ENCODE measurements around the gene RAB8B. TPM values are rescaled to one million over a fixed set of nuclear protein-coding genes. Genes with fewer than 3 reads are reported as not detected.

Gene RAB8B
- total and polyA plus RNA-seq, 2 of the 13 experiments (the other 11 are each of a cell fraction or from before 2014, with no cell fraction given) = 6.8 to 14.2 TPM

- no peaks in the 10 kb centered on the region for H4K20me1 ChIP-seq (ENCODE audit: insufficient read depth, low read length)
- DNase-seq (ENCODE audit: low spot score) = no peak
- in situ Hi-C loops (cut with HindIII; ENCODE audit: extremely low pct_ligation_motif_present, low pct_unique_long_range_greater_than_20kb) (no loop called here), intact Hi-C loops (cut with micrococcal nuclease; ENCODE audit: unreplicated experiment) (no loop called here)
- no peak overlapping the region for H3K9ac ChIP-seq (ENCODE audit: insufficient read depth, low read depth, low read length)
- no peaks in the 10 kb centered on the region for H3K36me3 ChIP-seq (replicated peaks in 1 of 2; ENCODE audit: control insufficient read depth in 1 of 2, insufficient read depth in 2 of 2, low read length in 2 of 2)
- H3K9me3 ChIP-seq (ENCODE audit: low read length) = no peaks in the 10 kb centered on the region
- H2AFZ ChIP-seq (ENCODE audit: low read length) = no peak overlapping the region
- TF ChIP-seq ZNF768 (CRISPR knock-in tag; IDR thresholded peaks at IDR 0.05) = no peak
- no peak for TF ChIP-seq KMT2B (CRISPR knock-in tag; IDR thresholded peaks at IDR 0.05)
- TF ChIP-seq ATF1 (CRISPR knock-in tag; IDR thresholded peaks at IDR 0.05) = no peak
- no peak for TF ChIP-seq SP4 (CRISPR knock-in tag; IDR thresholded peaks at IDR 0.05)
- TF ChIP-seq ZNF510 (CRISPR knock-in tag; IDR thresholded peaks at IDR 0.05; ENCODE audit: low read depth) = no peak
- TF ChIP-seq PRPF4 (IDR thresholded peaks at IDR 0.05; ENCODE audit: low read depth, low read length, poor library complexity, severe bottlenecking) = no peak
- no peak for TF ChIP-seq ATF7 (IDR thresholded peaks at IDR 0.05)
- no peak for TF ChIP-seq ATF7 (CRISPR knock-in tag; IDR thresholded peaks at IDR 0.05)
- ATAC-seq = no peak
- ChIA-PET CTCF (ENCODE audit: low intra/inter-chr PET ratio, low total read pairs) (no interaction called here), POLR2A (interaction anchor here (1.9 kb wide), 1 partner anchor 37 kb away, joined by 4 read pairs; the partner anchor contains the start of gene RPS27L)
- BruUV-seq (replicated peaks) = no TSS peak
- H3K27me3 ChIP-seq (ENCODE audit: control insufficient read depth in 1 of 2, insufficient read depth in 2 of 2, low read length in 2 of 2) = no peaks in the 10 kb centered on the region
- peaks cover 19% of the 10 kb centered on the region for H3K79me2 ChIP-seq (ENCODE audit: insufficient read depth, low read length)
- FAIRE-seq = no peak
- H3K4me1 ChIP-seq (ENCODE audit: insufficient read depth, low read length) = peaks cover 38% of the 10 kb centered on the region
- no peak overlapping the region for H3K4me2 ChIP-seq (ENCODE audit: low read depth, low read length)
- WGBS (ENCODE audit: low lambda C conversion rate) = 91% methylated on average over 4 of the region's 4 CpGs
- no peak overlapping the region for H3K4me3 ChIP-seq (replicated peaks in 1 of 3; ENCODE audit: insufficient read depth in 1 of 3, low read depth in 2 of 3, low read length in 3 of 3)
- H3K27ac ChIP-seq (ENCODE audit: extremely low read length, insufficient read depth, low read length) = no peak overlapping the region
These were observed 5.6 kb downstream of the RAB8B start for GRCh38 chr15:63194880-63195568.

GRCh38 chr15:63195569-63196015 lies 6.2 kb downstream of the RAB8B start:
- POLR2A ChIA-PET = interaction anchor here (1.9 kb wide), 1 partner anchor 38 kb away, joined by 4 read pairs; the partner anchor contains the start of gene RPS27L
- no peaks in the 10 kb centered on the region for H3K36me3 ChIP-seq (replicated peaks in 1 of 2; ENCODE audit: control insufficient read depth in 1 of 2, insufficient read depth in 2 of 2, low read length in 2 of 2)
- TF ChIP-seq, protein P1, sequence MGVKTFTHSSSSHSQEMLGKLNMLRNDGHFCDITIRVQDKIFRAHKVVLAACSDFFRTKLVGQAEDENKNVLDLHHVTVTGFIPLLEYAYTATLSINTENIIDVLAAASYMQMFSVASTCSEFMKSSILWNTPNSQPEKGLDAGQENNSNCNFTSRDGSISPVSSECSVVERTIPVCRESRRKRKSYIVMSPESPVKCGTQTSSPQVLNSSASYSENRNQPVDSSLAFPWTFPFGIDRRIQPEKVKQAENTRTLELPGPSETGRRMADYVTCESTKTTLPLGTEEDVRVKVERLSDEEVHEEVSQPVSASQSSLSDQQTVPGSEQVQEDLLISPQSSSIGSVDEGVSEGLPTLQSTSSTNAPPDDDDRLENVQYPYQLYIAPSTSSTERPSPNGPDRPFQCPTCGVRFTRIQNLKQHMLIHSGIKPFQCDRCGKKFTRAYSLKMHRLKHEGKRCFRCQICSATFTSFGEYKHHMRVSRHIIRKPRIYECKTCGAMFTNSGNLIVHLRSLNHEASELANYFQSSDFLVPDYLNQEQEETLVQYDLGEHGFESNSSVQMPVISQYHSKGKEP (CRISPR knock-in tag; IDR thresholded peaks at IDR 0.05) = no peak
- no peak for TF ChIP-seq SUZ12 (IDR thresholded peaks at IDR 0.05; ENCODE audit: low read depth, low read length)
- no peak for TF ChIP-seq HNF4G (IDR thresholded peaks at IDR 0.05; ENCODE audit: borderline replicate concordance, low read depth, low read length)
- TF ChIP-seq HNF4G (CRISPR knock-in tag; IDR thresholded peaks at IDR 0.05; ENCODE audit: borderline replicate concordance, low read depth) = no peak
- TF ChIP-seq ZNF121 (CRISPR knock-in tag; IDR thresholded peaks at IDR 0.05) = no peak
- no peak for TF ChIP-seq ZNF484 (CRISPR knock-in tag; IDR thresholded peaks at IDR 0.05; ENCODE audit: borderline replicate concordance, low read depth)
- TF ChIP-seq NR2F2 (IDR thresholded peaks at IDR 0.05; ENCODE audit: borderline replicate concordance, low read depth) = no peak
- TF ChIP-seq, protein P2, sequence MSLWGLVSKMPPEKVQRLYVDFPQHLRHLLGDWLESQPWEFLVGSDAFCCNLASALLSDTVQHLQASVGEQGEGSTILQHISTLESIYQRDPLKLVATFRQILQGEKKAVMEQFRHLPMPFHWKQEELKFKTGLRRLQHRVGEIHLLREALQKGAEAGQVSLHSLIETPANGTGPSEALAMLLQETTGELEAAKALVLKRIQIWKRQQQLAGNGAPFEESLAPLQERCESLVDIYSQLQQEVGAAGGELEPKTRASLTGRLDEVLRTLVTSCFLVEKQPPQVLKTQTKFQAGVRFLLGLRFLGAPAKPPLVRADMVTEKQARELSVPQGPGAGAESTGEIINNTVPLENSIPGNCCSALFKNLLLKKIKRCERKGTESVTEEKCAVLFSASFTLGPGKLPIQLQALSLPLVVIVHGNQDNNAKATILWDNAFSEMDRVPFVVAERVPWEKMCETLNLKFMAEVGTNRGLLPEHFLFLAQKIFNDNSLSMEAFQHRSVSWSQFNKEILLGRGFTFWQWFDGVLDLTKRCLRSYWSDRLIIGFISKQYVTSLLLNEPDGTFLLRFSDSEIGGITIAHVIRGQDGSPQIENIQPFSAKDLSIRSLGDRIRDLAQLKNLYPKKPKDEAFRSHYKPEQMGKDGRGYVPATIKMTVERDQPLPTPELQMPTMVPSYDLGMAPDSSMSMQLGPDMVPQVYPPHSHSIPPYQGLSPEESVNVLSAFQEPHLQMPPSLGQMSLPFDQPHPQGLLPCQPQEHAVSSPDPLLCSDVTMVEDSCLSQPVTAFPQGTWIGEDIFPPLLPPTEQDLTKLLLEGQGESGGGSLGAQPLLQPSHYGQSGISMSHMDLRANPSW (CRISPR knock-in tag; IDR thresholded peaks at IDR 0.05; ENCODE audit: borderline replicate concordance) = no peak

More at GRCh38 chr15:63195569-63196015, 6.2 kb downstream of the RAB8B start:
- no peak overlapping the region for H3K27ac ChIP-seq (ENCODE audit: extremely low read length, insufficient read depth, low read length)
- no peaks in the 10 kb centered on the region for H3K27me3 ChIP-seq (ENCODE audit: control insufficient read depth in 1 of 2, insufficient read depth in 2 of 2, low read length in 2 of 2)
- CTCF ChIA-PET (ENCODE audit: low intra/inter-chr PET ratio, low total read pairs) = no interaction called here
- H2AFZ ChIP-seq (ENCODE audit: low read length) = no peak overlapping the region
- no peak for DNase-seq (ENCODE audit: low spot score)
- BruUV-seq (replicated peaks) = no TSS peak
- H3K4me2 ChIP-seq (ENCODE audit: low read depth, low read length) = no peak overlapping the region
- intact Hi-C loops (cut with micrococcal nuclease; ENCODE audit: unreplicated experiment) = no loop called here
- H3K9ac ChIP-seq (ENCODE audit: insufficient read depth, low read depth, low read length) = no peak overlapping the region
- FAIRE-seq = no peak
- no peak for ATAC-seq
- H3K4me1 ChIP-seq (ENCODE audit: insufficient read depth, low read length) = peaks cover 32% of the 10 kb centered on the region
- H3K79me2 ChIP-seq (ENCODE audit: insufficient read depth, low read length) = peaks cover 14% of the 10 kb centered on the region
- 94% methylated on average over 3 of the region's 3 CpGs for WGBS (ENCODE audit: low lambda C conversion rate)
- no peak overlapping the region for H3K4me3 ChIP-seq (replicated peaks in 1 of 3; ENCODE audit: insufficient read depth in 1 of 3, low read depth in 2 of 3, low read length in 3 of 3)
- in situ Hi-C loops (cut with HindIII; ENCODE audit: extremely low pct_ligation_motif_present, low pct_unique_long_range_greater_than_20kb) = no loop called here
- H4K20me1 ChIP-seq (ENCODE audit: insufficient read depth, low read length) = no peaks in the 10 kb centered on the region
- H3K9me3 ChIP-seq (ENCODE audit: low read length) = no peaks in the 10 kb centered on the region

Measured in HepG2 (cell line).